K562 (cell line): ENCODE data around the gene POP7. TPM values are rescaled to one million over a fixed set of nuclear protein-coding genes. Genes with fewer than 3 reads are reported as not detected.
A peak's percentile ranks its signal among the peaks of the same experiment; 100 is the strongest.

Experiments
- ASH1L ChIP-seq: fragments of 450-650 bp; IDR thresholded peaks from 2 replicates; pipeline ENCODE4 v1.6.1; 2018; ENCODE audit warnings: borderline replicate concordance, mild to moderate bottlenecking, low read depth; ENCODE audit not compliant: partially characterized antibody
- BDP1 ChIP-seq: IDR thresholded peaks from 3 replicates; pipeline ENCODE4 v1.6.1; 2011; ENCODE audit not compliant: insufficient read length, insufficient read depth
- CTBP1 ChIP-seq: fragments of 450-650 bp; IDR thresholded peaks from 2 replicates; pipeline ENCODE4 v1.6.1; 2016; ENCODE audit warnings: borderline replicate concordance
- E2F8 ChIP-seq: fragments of 450-650 bp; IDR thresholded peaks from 2 replicates; pipeline ENCODE4 v1.7.1; 2018; ENCODE audit warnings: mild to moderate bottlenecking, low read depth; ENCODE audit not compliant: partially characterized antibody
- ETS1 ChIP-seq: conservative IDR thresholded peaks from 2 replicates; pipeline ENCODE4 v1.6.1; 2011; ENCODE audit warnings: low read depth, mild to moderate bottlenecking, low read length; ENCODE audit not compliant: control insufficient read depth
- FUS ChIP-seq: fragments of 200-400 bp; formaldehyde crosslinking; optimal IDR thresholded peaks from 2 replicates; pipeline ENCODE3; 2017; ENCODE audit warnings: low read depth, low read length
- GTF2A2 ChIP-seq: IDR thresholded peaks from 2 replicates; pipeline ENCODE4 v1.6.1; 2016; ENCODE audit warnings: mild to moderate bottlenecking, missing genetic modification characterization, missing compliant biosample characterization
- JUND ChIP-seq, 2 experiments: IDR thresholded peaks; 2 replicates in 1 of 2; 3 replicates in 1 of 2; pipeline ENCODE4 v1.6.1; 2011; ENCODE audit warnings: borderline replicate concordance in 2 of 2, low read depth in 2 of 2, low read length in 2 of 2, improper control_type of control experiment in 1 of 2, missing biosample characterization in 1 of 2, missing genetic modification characterization in 1 of 2, missing genetic modification reagents in 1 of 2
- LCOR ChIP-seq: sonication (generic); formaldehyde crosslinking; IDR thresholded peaks from 2 replicates; pipeline ENCODE4 v1.8.0; 2022; ENCODE audit warnings: mild to moderate bottlenecking, missing genetic modification reagents
- PTBP1 ChIP-seq: fragments of 200-400 bp; formaldehyde crosslinking; IDR thresholded peaks from 2 replicates; pipeline ENCODE4 v1.6.1; 2017; ENCODE audit warnings: low read depth, low read length
- RFX7 ChIP-seq: fragments of 250-450 bp; sonication (Bioruptor Pico); IDR thresholded peaks from 2 replicates; pipeline ENCODE4 v1.5.1; 2021; ENCODE audit warnings: mild to moderate bottlenecking
- RNF2 ChIP-seq: sonication (generic); IDR thresholded peaks from 2 replicates; pipeline ENCODE4 v1.6.1; 2016
- TFAM ChIP-seq: fragments of 250-450 bp; sonication (Bioruptor Pico); conservative IDR thresholded peaks from 2 replicates; pipeline ENCODE4 v1.5.0; 2021; ENCODE audit warnings: mild to moderate bottlenecking, moderate library complexity
- ZKSCAN1 ChIP-seq: fragments of 150-350 bp; IDR thresholded peaks from 2 replicates; pipeline ENCODE4 v1.6.1; 2016; ENCODE audit warnings: low read depth, low read length
- ZNF212 ChIP-seq: fragments of 450-650 bp; formaldehyde crosslinking; IDR thresholded peaks from 2 replicates; pipeline ENCODE4 v1.4.0; 2020; ENCODE audit warnings: mild to moderate bottlenecking
- ZNF23 ChIP-seq: fragments of 250-450 bp; sonication (Bioruptor Pico); IDR thresholded peaks from 2 replicates; pipeline ENCODE4 v1.4.0; 2020; ENCODE audit warnings: mild to moderate bottlenecking
- ZNF589 ChIP-seq: fragments of 200-800 bp; sonication (Bioruptor generic); IDR thresholded peaks from 2 replicates; pipeline ENCODE4 v1.6.1; 2016; ENCODE audit warnings: low read depth, missing genetic modification characterization, missing compliant biosample characterization
- ZNF780A ChIP-seq: fragments of 250-450 bp; sonication (Bioruptor Pico); IDR thresholded peaks from 2 replicates; pipeline ENCODE4 v1.5.0; 2021; ENCODE audit warnings: mild to moderate bottlenecking
- polyA plus RNA-seq, 8 experiments: library from polyadenylated mRNA; depleted of rRNA in 4 of 8; stranded (reverse) in 5 of 8; unstranded in 3 of 8; fragments of >200 nt; fragmentation: Nextera tagmentation in 2 of 8; fragmentation: Illumina TruSeq in 1 of 8; extraction: Ambion mirVana in 2 of 8; extraction: Trizol in 1 of 8; gene quantifications; 2 replicates each; pipeline versions ENCODE4 v1.2.1 to v1.2.3, GENCODE V29; 2011 to 2014; ENCODE audit warnings: inconsistent platforms in 1 of 8, missing spikeins in 1 of 8
- total RNA-seq, 7 experiments: library from RNA; depleted of rRNA in 6 of 7; stranded (reverse); fragments of >200 nt in 6 of 7; fragmentation: Illumina TruSeq in 2 of 7; extraction: Trizol in 2 of 7; gene quantifications; 2 replicates each; pipeline versions ENCODE4 v1.2.1 to v1.2.3, GENCODE V29; 2011 to 2021; ENCODE audit warnings: low replicate concordance in 1 of 7
- TF ChIP-seq, protein P1 (sequence below): IDR thresholded peaks from 2 replicates; pipeline ENCODE4 v1.6.1; 2011; ENCODE audit warnings: borderline replicate concordance, low read depth, mild to moderate bottlenecking, moderate library complexity, low read length; ENCODE audit not compliant: insufficient read depth, poor library complexity, severe bottlenecking
- TF ChIP-seq, protein P2 (sequence below): fragments of 450-650 bp; formaldehyde crosslinking; conservative IDR thresholded peaks from 2 replicates; pipeline ENCODE4 v1.4.0; 2022; ENCODE audit warnings: mild to moderate bottlenecking, missing genetic modification characterization

The POP7 gene
- total and polyA plus RNA-seq, 9 of the 15 experiments (the other 6 are each of a cell fraction or from before 2014, with no cell fraction given): 11.5 to 163 (median 68.9) TPM

GRCh38 chr7:100694098-100694745, 11.7 kb upstream of the POP7 start, which contains the start of gene GIGYF1 (continued):
- TF ChIP-seq TFAM (CRISPR knock-in tag) (no peak), GTF2A2 (tag) (no peak), BDP1 (no peak), ZNF589 (CRISPR knock-in tag) (no peak), CTBP1 (no peak), E2F8 (no peak), ZNF212 (CRISPR knock-in tag) (no peak), LCOR (CRISPR knock-in tag) (no peak), ZNF23 (no peak), ETS1 (peak; percentile 46), RFX7 (CRISPR knock-in tag) (no peak), ASH1L (no peak), FUS (no peak), RNF2 (0 out of 2 replicates have a peak, but pooled peaks have one; percentile 66), ZNF780A (no peak), PTBP1 (0 out of 2 replicates have a peak, but pooled peaks have one; percentile 35), JUND (IDR thresholded peaks at IDR 0.05; ENCODE audit: borderline replicate concordance, low read depth, low read length) (no peak), JUND (tag; IDR thresholded peaks at IDR 0.05; ENCODE audit: borderline replicate concordance, low read depth, low read length) (no peak), ZKSCAN1 (0 out of 2 replicates have a peak, but pooled peaks have one; percentile 21)
- TF ChIP-seq, protein P1, sequence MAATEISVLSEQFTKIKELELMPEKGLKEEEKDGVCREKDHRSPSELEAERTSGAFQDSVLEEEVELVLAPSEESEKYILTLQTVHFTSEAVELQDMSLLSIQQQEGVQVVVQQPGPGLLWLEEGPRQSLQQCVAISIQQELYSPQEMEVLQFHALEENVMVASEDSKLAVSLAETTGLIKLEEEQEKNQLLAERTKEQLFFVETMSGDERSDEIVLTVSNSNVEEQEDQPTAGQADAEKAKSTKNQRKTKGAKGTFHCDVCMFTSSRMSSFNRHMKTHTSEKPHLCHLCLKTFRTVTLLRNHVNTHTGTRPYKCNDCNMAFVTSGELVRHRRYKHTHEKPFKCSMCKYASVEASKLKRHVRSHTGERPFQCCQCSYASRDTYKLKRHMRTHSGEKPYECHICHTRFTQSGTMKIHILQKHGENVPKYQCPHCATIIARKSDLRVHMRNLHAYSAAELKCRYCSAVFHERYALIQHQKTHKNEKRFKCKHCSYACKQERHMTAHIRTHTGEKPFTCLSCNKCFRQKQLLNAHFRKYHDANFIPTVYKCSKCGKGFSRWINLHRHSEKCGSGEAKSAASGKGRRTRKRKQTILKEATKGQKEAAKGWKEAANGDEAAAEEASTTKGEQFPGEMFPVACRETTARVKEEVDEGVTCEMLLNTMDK: no peak
- TF ChIP-seq, protein P2, sequence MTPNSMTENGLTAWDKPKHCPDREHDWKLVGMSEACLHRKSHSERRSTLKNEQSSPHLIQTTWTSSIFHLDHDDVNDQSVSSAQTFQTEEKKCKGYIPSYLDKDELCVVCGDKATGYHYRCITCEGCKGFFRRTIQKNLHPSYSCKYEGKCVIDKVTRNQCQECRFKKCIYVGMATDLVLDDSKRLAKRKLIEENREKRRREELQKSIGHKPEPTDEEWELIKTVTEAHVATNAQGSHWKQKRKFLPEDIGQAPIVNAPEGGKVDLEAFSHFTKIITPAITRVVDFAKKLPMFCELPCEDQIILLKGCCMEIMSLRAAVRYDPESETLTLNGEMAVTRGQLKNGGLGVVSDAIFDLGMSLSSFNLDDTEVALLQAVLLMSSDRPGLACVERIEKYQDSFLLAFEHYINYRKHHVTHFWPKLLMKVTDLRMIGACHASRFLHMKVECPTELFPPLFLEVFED: no peak
